Measurements from ENCODE around the gene GNE.
"Not testable (repeated sequence)": the region's sequence is repeated elsewhere in the genome, so short reads cannot be mapped to it uniquely, and the experiment has no call there.

Gene GNE

DNA sequence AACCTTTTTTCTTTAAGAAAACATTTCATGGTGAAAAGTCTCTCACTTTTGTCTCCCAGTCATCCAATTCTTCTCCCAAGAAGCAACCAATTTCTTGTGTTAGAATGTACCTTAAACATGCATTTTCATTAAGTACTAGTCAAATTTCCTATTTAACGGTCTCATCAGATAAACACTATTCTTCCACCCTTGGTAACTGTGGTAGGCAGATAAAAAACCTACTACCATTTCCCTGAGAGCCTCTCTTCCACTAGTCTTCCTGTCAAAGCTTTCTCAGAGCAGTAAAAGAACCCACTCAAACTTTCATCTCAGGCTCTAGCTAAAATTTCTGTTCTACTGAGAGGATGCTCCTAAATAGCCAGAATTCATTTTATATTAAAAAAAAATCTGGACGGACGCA, 10.9 kb downstream of the GNE start:
- Histone ChIP-seq H3K79me2 (no peaks in the 10 kb centered on the region), H3K4me2 (ENCODE audit: low read length) (no peak overlapping the region), H3K36me3 (ENCODE audit: control insufficient read depth, insufficient read depth, low read length) (no peaks in the 10 kb centered on the region), H2AFZ (no peak overlapping the region), H3K27ac (no peak overlapping the region), H3K9me3 (ENCODE audit: control insufficient read depth, low read length) (no peaks in the 10 kb centered on the region), H3K27me3 (ENCODE audit: control insufficient read depth, insufficient read depth, low read length) (no peaks in the 10 kb centered on the region), H3K4me3 (ENCODE audit: low read depth, low read length) (no peak overlapping the region), H3K9ac (no peak overlapping the region), H3K4me1 (no peaks in the 10 kb centered on the region)
- TF ChIP-seq, protein P1, sequence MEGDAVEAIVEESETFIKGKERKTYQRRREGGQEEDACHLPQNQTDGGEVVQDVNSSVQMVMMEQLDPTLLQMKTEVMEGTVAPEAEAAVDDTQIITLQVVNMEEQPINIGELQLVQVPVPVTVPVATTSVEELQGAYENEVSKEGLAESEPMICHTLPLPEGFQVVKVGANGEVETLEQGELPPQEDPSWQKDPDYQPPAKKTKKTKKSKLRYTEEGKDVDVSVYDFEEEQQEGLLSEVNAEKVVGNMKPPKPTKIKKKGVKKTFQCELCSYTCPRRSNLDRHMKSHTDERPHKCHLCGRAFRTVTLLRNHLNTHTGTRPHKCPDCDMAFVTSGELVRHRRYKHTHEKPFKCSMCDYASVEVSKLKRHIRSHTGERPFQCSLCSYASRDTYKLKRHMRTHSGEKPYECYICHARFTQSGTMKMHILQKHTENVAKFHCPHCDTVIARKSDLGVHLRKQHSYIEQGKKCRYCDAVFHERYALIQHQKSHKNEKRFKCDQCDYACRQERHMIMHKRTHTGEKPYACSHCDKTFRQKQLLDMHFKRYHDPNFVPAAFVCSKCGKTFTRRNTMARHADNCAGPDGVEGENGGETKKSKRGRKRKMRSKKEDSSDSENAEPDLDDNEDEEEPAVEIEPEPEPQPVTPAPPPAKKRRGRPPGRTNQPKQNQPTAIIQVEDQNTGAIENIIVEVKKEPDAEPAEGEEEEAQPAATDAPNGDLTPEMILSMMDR (IDR thresholded peaks at IDR 0.05), result no peak

DNA sequence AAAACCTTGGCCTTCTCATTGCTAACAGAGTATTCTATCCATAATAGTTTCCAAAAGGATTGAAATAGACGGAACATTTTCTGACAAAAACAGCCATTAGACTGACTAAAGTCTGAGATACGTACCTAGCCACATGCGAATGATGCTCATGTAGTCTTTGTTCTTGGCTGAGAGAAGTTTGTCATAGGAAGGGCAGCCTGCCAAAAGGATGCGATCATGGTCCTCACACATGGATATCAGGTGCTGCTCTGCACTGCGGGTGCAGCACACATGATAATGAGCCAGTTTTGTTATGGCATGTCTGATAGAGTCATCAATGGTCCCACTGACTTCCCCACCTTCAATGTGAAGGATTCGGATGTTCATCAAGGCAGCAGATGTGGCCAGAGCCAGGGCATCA, 12.3 kb downstream of the GNE start:
- Histone ChIP-seq H3K27me3 (ENCODE audit: control insufficient read depth, insufficient read depth, low read length) (no peaks in the 10 kb centered on the region), H3K36me3 (ENCODE audit: control insufficient read depth, insufficient read depth, low read length) (no peaks in the 10 kb centered on the region)

DNA sequence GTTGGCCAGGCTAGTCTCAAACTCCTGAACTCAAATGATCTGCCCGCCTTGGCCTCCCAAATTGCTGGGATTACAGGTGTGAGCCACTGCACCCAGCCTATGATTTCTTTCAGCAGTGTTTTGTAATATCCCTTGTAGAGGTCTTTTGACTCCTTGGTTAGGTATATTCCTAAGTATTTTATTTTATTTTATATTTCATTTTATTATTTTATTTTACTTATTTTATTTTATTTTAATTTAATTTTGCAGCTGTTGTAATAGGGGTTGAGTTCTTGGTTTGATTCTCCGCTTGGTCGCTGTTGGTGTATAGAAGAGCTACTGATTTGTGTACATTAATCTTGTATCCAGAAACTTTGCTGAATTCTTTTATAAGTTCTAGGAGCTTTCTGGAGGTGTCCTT, 18.6 kb downstream of the GNE start:
- H3K79me2 ChIP-seq; H3K27me3 ChIP-seq (ENCODE audit: control insufficient read depth, insufficient read depth, low read length); H3K4me1 ChIP-seq; H3K4me3 ChIP-seq (ENCODE audit: low read depth, low read length); H3K9ac ChIP-seq; H2AFZ ChIP-seq; H3K4me2 ChIP-seq (ENCODE audit: low read length); H3K36me3 ChIP-seq (ENCODE audit: control insufficient read depth, insufficient read depth, low read length); H3K9me3 ChIP-seq (ENCODE audit: control insufficient read depth, low read length); H3K27ac ChIP-seq: not testable (repeated sequence)

More for the DNA sequence above, 12.3 kb downstream of the GNE start:
- Histone ChIP-seq H3K9ac (no peak overlapping the region), H3K4me2 (ENCODE audit: low read length) (no peak overlapping the region), H3K4me3 (ENCODE audit: low read depth, low read length) (no peak overlapping the region), H3K9me3 (ENCODE audit: control insufficient read depth, low read length) (no peaks in the 10 kb centered on the region), H3K79me2 (no peaks in the 10 kb centered on the region), H2AFZ (no peak overlapping the region), H3K27ac (no peak overlapping the region), H3K4me1 (no peaks in the 10 kb centered on the region)
- TF ChIP-seq, protein P1 (IDR thresholded peaks at IDR 0.05), result no peak

DNA sequence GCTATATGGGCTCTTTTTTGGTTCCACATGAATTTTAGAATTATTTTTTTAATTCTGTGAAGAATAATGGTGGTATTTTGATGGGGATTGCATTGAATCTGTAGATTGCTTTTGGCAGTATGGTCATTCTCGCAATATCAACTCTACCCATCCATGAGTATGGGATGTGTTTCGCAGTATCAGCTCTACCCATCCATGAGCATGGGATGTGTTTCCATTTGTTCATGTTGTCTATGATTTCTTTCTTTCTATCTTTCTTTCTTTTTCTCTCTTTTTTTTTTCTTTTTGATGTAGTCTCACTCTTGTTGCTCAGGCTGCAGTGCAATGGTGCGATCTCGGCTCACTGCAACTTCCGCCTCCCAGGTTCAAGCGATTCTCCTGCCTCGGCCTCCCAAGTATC, 19.0 kb downstream of the GNE start:
- H3K9me3 ChIP-seq (ENCODE audit: control insufficient read depth, low read length); H3K36me3 ChIP-seq (ENCODE audit: control insufficient read depth, insufficient read depth, low read length); H3K4me3 ChIP-seq (ENCODE audit: low read depth, low read length); H3K27ac ChIP-seq; H3K79me2 ChIP-seq; H2AFZ ChIP-seq; H3K4me1 ChIP-seq; H3K4me2 ChIP-seq (ENCODE audit: low read length); H3K9ac ChIP-seq; H3K27me3 ChIP-seq (ENCODE audit: control insufficient read depth, insufficient read depth, low read length): not testable (repeated sequence)

DNA sequence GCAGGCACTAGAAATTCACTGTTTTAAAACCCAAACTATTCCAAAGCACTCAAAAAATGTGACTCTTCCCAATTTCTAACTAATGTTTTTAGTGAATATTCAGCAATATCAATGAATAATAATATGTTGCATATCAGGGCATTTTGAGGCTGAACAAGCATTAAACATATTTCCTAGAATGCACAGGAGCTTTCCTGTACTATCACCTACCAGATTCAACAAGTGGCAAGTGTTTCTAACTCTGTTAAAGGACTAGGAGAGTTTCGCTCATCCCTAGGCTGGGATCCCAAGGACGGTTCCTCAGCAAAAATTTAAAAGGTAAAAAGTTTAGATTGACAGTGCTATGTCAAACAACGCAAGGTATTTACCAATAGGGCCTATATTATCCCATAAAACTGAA, 21.0 kb downstream of the GNE start:
- no peaks in the 10 kb centered on the region for H3K36me3 ChIP-seq (ENCODE audit: control insufficient read depth, insufficient read depth, low read length)

DNA sequence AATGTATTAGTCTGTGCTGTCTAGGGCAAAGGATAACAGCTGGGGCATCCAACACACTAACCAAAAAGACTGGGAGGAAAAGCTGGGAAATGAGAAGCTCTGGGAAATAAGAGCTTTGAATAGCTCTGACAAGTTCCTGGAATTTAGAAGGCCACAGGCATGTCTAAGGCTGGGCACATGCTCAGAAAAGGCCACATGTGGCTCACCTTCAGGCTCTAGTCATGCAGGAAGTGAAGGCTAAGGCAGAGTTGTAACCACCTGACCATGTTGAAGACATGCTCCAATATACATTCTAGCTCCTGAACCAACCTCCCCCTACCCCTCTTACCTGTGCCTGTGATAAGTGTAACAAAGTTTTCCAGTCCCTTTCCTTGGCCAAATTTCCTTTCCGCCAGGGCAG, 35.8 kb downstream of the GNE start:
- no peak overlapping the region for H3K4me3 ChIP-seq (ENCODE audit: low read depth, low read length)
- TF ChIP-seq, protein P1 (IDR thresholded peaks at IDR 0.05), result no peak
- no peak overlapping the region for H2AFZ ChIP-seq
- no peak overlapping the region for H3K9ac ChIP-seq
- no peaks in the 10 kb centered on the region for H3K79me2 ChIP-seq
- H3K27ac ChIP-seq, result no peak overlapping the region
- no peaks in the 10 kb centered on the region for H3K36me3 ChIP-seq (ENCODE audit: control insufficient read depth, insufficient read depth, low read length)
- H3K4me1 ChIP-seq, result no peaks in the 10 kb centered on the region
- H3K4me2 ChIP-seq (ENCODE audit: low read length), result no peak overlapping the region
- no peaks in the 10 kb centered on the region for H3K9me3 ChIP-seq (ENCODE audit: control insufficient read depth, low read length)
- H3K27me3 ChIP-seq (ENCODE audit: control insufficient read depth, insufficient read depth, low read length), result no peaks in the 10 kb centered on the region

More for the DNA sequence above, 21.0 kb downstream of the GNE start:
- Histone ChIP-seq H3K27me3 (ENCODE audit: control insufficient read depth, insufficient read depth, low read length) (no peaks in the 10 kb centered on the region), H3K4me3 (ENCODE audit: low read depth, low read length) (no peak overlapping the region), H3K27ac (no peak overlapping the region), H3K9ac (no peak overlapping the region), H3K4me1 (no peaks in the 10 kb centered on the region), H3K4me2 (ENCODE audit: low read length) (no peak overlapping the region), H3K79me2 (no peaks in the 10 kb centered on the region), H2AFZ (no peak overlapping the region), H3K9me3 (ENCODE audit: control insufficient read depth, low read length) (no peaks in the 10 kb centered on the region)
- TF ChIP-seq, protein P1 (IDR thresholded peaks at IDR 0.05), result no peak

Measured in parathyroid adenoma (tissue), 2 donors.